Stimulated activated effector memory CD8-positive, alpha-beta T cell treated with anti-CD3 and anti-CD28 coated beads, Interleukin-12 subunit alpha, Interleukin-12 subunit beta, amount 100 ng/mL, for 72 hours (primary cell): ENCODE data around the gene CNTNAP2.

ENCODE experiments used
- ATAC-seq: fragments of 150-1000 bp; cut with Tn5 transposase; 2 replicates; pipeline ENCODE4 v1.10.0; 2021
- DNase-seq, 2 donors: peaks; one replicate each; pipeline ENCODE4 v3.0.0; 2021 to 2022; ENCODE audit warnings: low spot score in 2 of 2
- H3K27ac Mint-ChIP-seq: one replicate; pipeline ENCODE4 v1.8.0; 2022; ENCODE audit warnings: mild to moderate bottlenecking, mixed read lengths
- H3K36me3 Mint-ChIP-seq: one replicate; pipeline ENCODE4 v1.8.0; 2022; ENCODE audit warnings: mild to moderate bottlenecking, mixed read lengths
- H3K4me1 Mint-ChIP-seq: one replicate; pipeline ENCODE4 v1.8.0; 2022; ENCODE audit warnings: mixed read lengths
- H3K4me3 Mint-ChIP-seq: one replicate; pipeline ENCODE4 v1.8.0; 2022; ENCODE audit warnings: mild to moderate bottlenecking, mixed read lengths
- H3K9me3 Mint-ChIP-seq: one replicate; pipeline ENCODE4 v1.8.0; 2022; ENCODE audit warnings: mixed read lengths

The CNTNAP2 gene

GRCh38 chr7:147982307-147982706 lies 1865.7 kb downstream of the CNTNAP2 start:
- ATAC-seq (no peak), DNase-seq (no peak)
- no peaks in the 10 kb centered on the region for H3K36me3 Mint-ChIP-seq
- H3K4me1 Mint-ChIP-seq: no peaks in the 10 kb centered on the region
- H3K9me3 Mint-ChIP-seq: peaks cover 2% of the 10 kb centered on the region
- H3K27ac Mint-ChIP-seq: no peak overlapping the region
- H3K4me3 Mint-ChIP-seq: no peak overlapping the region

GRCh38 chr7:147984265-147984664 lies 1867.7 kb downstream of the CNTNAP2 start:
- Mint-ChIP-seq H3K4me1 (no peaks in the 10 kb centered on the region), H3K4me3 (no peak overlapping the region), H3K27ac (no peak overlapping the region), H3K9me3 (peaks cover 2% of the 10 kb centered on the region), H3K36me3 (no peaks in the 10 kb centered on the region)
- no peak for DNase-seq
- no peak for ATAC-seq

DNA sequence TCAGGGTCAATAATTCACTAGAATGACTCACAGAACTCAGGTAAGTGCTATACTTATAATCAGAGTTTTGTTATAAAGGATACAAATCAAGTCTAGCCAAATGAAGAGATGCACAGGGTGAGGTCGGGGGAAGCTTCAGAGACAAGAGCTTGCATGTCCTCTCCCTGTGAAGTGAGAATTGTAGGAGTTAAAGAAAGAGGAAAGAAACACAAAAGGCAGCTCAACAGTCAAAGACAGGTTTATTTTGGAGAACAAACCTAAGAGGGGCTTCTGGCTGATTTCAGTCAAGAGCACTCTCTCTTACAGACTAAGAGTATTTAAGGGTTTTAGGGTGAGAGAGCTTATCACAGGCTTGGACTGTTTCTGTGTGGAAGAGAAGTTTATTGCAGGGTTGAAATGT lies 1873.5 kb downstream of the CNTNAP2 start:
- Mint-ChIP-seq H3K9me3 (no peaks in the 10 kb centered on the region), H3K4me3 (no peak overlapping the region), H3K27ac (no peak overlapping the region), H3K36me3 (no peaks in the 10 kb centered on the region), H3K4me1 (no peaks in the 10 kb centered on the region)
- DNase-seq (no peak), ATAC-seq (no peak)

GRCh38 chr7:147990942-147991341 lies 1874.3 kb downstream of the CNTNAP2 start:
- DNase-seq (no peak), ATAC-seq (no peak)
- Mint-ChIP-seq H3K9me3 (no peaks in the 10 kb centered on the region), H3K36me3 (no peaks in the 10 kb centered on the region), H3K4me1 (no peaks in the 10 kb centered on the region), H3K4me3 (no peak overlapping the region), H3K27ac (no peak overlapping the region)

- DNase-seq: no peak
- Mint-ChIP-seq H3K4me3 (no peak overlapping the region), H3K4me1 (no peaks in the 10 kb centered on the region), H3K27ac (no peak overlapping the region), H3K36me3 (no peaks in the 10 kb centered on the region), H3K9me3 (no peaks in the 10 kb centered on the region)
- no peak for ATAC-seq
Measured at GRCh38 chr7:147992698-147993097, 1876.1 kb downstream of the CNTNAP2 start.

DNA sequence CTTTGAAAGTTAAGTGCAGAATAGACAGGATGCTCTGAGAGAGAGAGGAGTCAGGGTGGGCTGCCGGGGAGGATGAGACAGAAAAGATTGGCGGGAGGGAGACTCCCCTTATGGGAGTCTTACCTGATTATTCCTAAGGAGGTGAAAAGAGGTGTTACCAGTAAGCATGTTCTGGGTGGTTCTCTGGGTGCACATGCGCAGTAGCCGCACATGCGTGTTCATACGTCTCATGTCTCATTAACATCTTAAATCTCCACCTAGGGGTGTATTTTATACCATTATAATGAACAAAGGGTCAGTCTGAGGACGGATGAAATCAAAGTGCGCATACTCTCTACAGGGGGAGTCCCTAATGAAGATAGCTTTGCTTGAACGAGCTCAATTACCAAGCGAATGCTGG lies 1881.0 kb downstream of the CNTNAP2 start:
- DNase-seq (no peak), ATAC-seq (no peak)
- Mint-ChIP-seq H3K27ac (no peak overlapping the region), H3K4me3 (no peak overlapping the region), H3K4me1 (no peaks in the 10 kb centered on the region), H3K9me3 (no peaks in the 10 kb centered on the region), H3K36me3 (no peaks in the 10 kb centered on the region)

- no peaks in the 10 kb centered on the region for H3K36me3 Mint-ChIP-seq
- H3K27ac Mint-ChIP-seq: no peak overlapping the region
- ATAC-seq (no peak), DNase-seq (no peak)
- no peak overlapping the region for H3K4me3 Mint-ChIP-seq
- H3K4me1 Mint-ChIP-seq: no peaks in the 10 kb centered on the region
- no peaks in the 10 kb centered on the region for H3K9me3 Mint-ChIP-seq
Measured at GRCh38 chr7:147999962-148000361, 1883.4 kb downstream of the CNTNAP2 start.

GRCh38 chr7:148011753-148012152 lies 1895.2 kb downstream of the CNTNAP2 start:
- no peaks in the 10 kb centered on the region for H3K4me1 Mint-ChIP-seq
- ATAC-seq (no peak), DNase-seq (no peak)
- H3K4me3 Mint-ChIP-seq: no peak overlapping the region
- H3K36me3 Mint-ChIP-seq: no peaks in the 10 kb centered on the region
- H3K9me3 Mint-ChIP-seq: peaks cover 8% of the 10 kb centered on the region
- H3K27ac Mint-ChIP-seq: no peak overlapping the region

- Mint-ChIP-seq H3K4me3 (no peak overlapping the region), H3K9me3 (peaks cover 4% of the 10 kb centered on the region), H3K27ac (no peak overlapping the region), H3K36me3 (no peaks in the 10 kb centered on the region), H3K4me1 (no peaks in the 10 kb centered on the region)
- no peak for ATAC-seq
- no peak for DNase-seq
Measured at GRCh38 chr7:148014001-148014400, 1897.4 kb downstream of the CNTNAP2 start.

GRCh38 chr7:148014541-148014940 lies 1897.9 kb downstream of the CNTNAP2 start:
- H3K4me1 Mint-ChIP-seq: no peaks in the 10 kb centered on the region
- H3K36me3 Mint-ChIP-seq: no peaks in the 10 kb centered on the region
- no peak overlapping the region for H3K4me3 Mint-ChIP-seq
- H3K27ac Mint-ChIP-seq: no peak overlapping the region
- peaks cover 4% of the 10 kb centered on the region for H3K9me3 Mint-ChIP-seq
- ATAC-seq (no peak), DNase-seq (no peak)

GRCh38 chr7:148017126-148017525 lies 1900.5 kb downstream of the CNTNAP2 start:
- no peak overlapping the region for H3K27ac Mint-ChIP-seq
- no peak overlapping the region for H3K4me3 Mint-ChIP-seq
- DNase-seq (no peak), ATAC-seq (no peak)
- no peaks in the 10 kb centered on the region for H3K4me1 Mint-ChIP-seq
- H3K36me3 Mint-ChIP-seq: no peaks in the 10 kb centered on the region
- H3K9me3 Mint-ChIP-seq: peaks cover 10% of the 10 kb centered on the region

DNA sequence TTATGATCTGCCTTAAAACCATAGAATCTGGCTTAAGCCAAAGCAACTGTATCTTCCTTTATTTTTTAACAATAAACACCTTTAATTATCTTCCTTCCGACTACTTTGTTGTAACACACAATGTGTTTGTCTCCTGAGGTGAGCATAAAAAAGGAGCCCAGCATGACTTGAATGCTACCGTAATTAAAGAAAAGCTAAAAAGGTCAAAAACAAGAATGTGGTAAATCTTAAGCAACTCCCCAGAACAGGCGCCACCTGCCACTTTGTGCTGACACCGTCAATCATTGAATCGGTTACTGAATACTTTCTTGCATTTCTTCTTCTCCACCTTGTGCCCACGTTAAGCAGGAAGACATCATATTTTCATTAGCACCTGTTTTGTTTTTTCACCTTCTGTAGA lies 1904.1 kb downstream of the CNTNAP2 start:
- H3K9me3 Mint-ChIP-seq: peaks cover 8% of the 10 kb centered on the region
- H3K4me3 Mint-ChIP-seq: no peak overlapping the region
- H3K36me3 Mint-ChIP-seq: no peaks in the 10 kb centered on the region
- no peak for DNase-seq
- H3K4me1 Mint-ChIP-seq: no peaks in the 10 kb centered on the region
- H3K27ac Mint-ChIP-seq: no peak overlapping the region
- no peak for ATAC-seq

DNA sequence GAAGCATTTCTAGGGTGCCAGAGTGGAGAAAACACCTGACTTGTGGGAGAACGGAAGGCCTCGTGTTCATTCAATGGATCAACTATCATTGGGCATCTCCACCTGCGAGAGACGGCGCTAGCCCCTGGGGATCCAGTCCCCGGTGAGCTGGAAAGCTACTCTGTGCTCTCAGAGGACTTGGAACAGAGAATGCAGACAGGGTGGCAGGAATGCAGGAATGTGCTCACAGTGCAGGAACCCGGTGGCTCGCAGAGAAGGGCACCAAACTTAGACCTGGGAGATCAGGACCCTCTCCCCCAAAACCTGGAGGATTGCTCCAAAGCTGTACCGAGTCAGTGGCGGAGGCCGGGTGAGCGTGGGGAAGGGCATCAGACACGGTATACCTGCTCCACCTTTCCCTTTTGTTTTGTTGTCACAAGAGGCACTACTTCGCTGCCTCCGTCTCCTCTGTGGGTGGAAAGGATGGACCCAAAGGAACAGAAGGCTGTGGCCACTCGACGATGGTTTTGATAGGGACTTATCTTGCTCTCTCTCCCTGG lies 1905.0 kb downstream of the CNTNAP2 start:
- no peak overlapping the region for H3K27ac Mint-ChIP-seq
- no peak for ATAC-seq

GRCh38 chr7:148022832-148023231 lies 1906.2 kb downstream of the CNTNAP2 start:
- Mint-ChIP-seq H3K4me3 (no peak overlapping the region), H3K4me1 (no peaks in the 10 kb centered on the region), H3K27ac (no peak overlapping the region), H3K36me3 (no peaks in the 10 kb centered on the region), H3K9me3 (peaks cover 8% of the 10 kb centered on the region)
- ATAC-seq (no peak), DNase-seq (no peak)

More for the DNA sequence above, 1905.0 kb downstream of the CNTNAP2 start:
- DNase-seq: no peak
- H3K9me3 Mint-ChIP-seq: peaks cover 8% of the 10 kb centered on the region
- no peak overlapping the region for H3K4me3 Mint-ChIP-seq
- H3K4me1 Mint-ChIP-seq: no peaks in the 10 kb centered on the region
- H3K36me3 Mint-ChIP-seq: no peaks in the 10 kb centered on the region

DNA sequence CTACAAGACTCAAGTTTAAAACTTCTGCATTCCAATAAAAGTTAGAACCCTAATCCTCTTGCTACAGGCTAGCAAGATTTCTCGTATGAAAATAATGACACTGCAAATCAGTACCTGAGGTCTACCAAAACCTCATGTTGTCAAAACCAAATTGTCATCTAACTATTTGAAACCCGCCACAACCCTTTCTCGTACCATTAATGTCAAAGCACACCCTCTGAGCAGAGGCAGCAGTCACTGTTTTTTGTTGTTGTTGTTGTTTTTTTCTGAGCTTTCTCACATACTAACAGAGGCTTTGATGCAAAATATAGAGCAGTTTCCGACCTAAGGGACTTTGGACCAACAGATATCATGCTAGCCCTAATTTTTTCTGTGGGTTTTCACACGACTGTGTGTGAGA lies 1910.1 kb downstream of the CNTNAP2 start:
- Mint-ChIP-seq H3K27ac (no peak overlapping the region), H3K36me3 (no peaks in the 10 kb centered on the region), H3K4me3 (no peak overlapping the region), H3K4me1 (no peaks in the 10 kb centered on the region), H3K9me3 (no peaks in the 10 kb centered on the region)
- no peak for ATAC-seq
- DNase-seq: no peak

GRCh38 chr7:148028165-148028564 lies 1911.6 kb downstream of the CNTNAP2 start:
- DNase-seq: no peak
- ATAC-seq: no peak
- Mint-ChIP-seq H3K9me3 (no peaks in the 10 kb centered on the region), H3K4me1 (no peaks in the 10 kb centered on the region), H3K4me3 (no peak overlapping the region), H3K36me3 (no peaks in the 10 kb centered on the region), H3K27ac (no peak overlapping the region)

DNA sequence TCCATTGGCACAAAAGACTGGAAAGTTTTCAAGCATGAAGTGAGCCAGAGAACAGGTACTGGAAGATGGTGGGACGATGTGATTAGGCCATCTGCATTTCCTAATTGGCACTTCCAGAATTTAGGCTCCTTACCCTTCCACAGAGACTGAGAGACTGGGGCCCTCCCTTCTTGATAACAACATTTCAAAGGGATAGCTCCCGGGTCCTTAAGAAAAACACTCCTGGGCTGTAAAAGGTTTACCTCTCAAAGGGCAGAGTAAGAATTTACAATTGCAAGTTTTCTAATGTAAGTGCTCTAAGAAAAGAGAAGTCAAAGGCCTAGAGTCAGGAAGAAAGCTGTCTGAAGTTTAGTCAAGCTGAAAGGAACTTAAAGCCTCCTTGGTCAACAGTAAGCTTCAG lies 1914.4 kb downstream of the CNTNAP2 start:
- DNase-seq (no peak), ATAC-seq (no peak)
- no peaks in the 10 kb centered on the region for H3K36me3 Mint-ChIP-seq

More for the DNA sequence above, 1914.4 kb downstream of the CNTNAP2 start:
- Mint-ChIP-seq H3K4me1 (no peaks in the 10 kb centered on the region), H3K9me3 (peaks cover 6% of the 10 kb centered on the region), H3K27ac (no peak overlapping the region), H3K4me3 (no peak overlapping the region)
